G401.6 (cell line): Measurements from ENCODE around the gene IFNGR1.

Source experiments
- FAIRE-seq: peaks from 2 replicates; lab custom pipeline; 2012; peaks lifted over from hg19 to GRCh38; lab: Jason Lieb, UNC

Gene IFNGR1

DNA sequence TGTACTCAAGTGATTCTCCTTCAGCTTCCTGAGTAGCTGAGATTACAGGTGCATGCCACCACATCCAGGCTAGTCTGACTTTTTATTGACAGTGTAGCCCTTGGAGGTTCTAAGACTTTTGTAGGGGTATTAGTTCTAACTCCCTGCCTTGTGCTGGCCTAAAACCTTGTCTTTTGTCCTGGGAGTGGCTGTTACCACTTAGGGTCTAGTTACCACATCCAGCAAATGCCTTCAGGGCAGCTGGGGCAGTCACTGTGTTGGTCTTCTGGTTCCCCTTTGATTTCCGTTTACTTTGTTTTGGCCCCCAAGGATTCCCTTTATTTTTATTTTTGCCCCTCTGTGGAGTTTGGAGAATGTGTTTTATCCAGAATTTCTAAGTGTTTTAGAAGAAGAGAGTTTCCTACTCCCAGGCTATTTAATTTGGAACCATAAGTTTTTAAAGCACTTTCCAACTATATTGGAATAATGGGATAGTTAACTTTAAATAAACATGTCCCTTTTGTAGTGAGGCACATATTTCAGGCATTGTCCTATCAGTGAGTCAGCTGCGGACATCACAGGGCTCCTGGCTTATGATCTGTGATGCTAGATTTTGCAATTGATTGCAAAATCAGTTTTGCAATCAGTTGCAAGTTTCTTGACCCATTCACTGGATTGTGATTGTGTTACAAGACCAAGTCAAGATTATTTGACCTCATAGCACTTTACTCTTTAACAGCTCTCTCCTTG is 70.7 kb downstream of the IFNGR1 start:
- no peak for FAIRE-seq
